Panc1 (cell line): ENCODE data around the gene TBC1D7. TPM values are rescaled to one million over a fixed set of nuclear protein-coding genes. Genes with fewer than 3 reads are reported as not detected.

Source experiments
- ATAC-seq: fragments of 200-7000 bp; cut with Tn5 transposase; 2 replicates; pipeline ENCODE4 v1.9.1; 2020; ENCODE audit warnings: mild to moderate bottlenecking, moderate library complexity
- BruUV-seq: library from RNA; stranded (reverse); fragments of 400-500 nt; replicated peaks from 2 replicates; lab custom pipeline; 2021; lab: Mats Ljungman, UMichigan
- CTCF ChIA-PET: fragments of 300-600 bp; sonication (Branson Sonifier 250); formaldehyde crosslinking; loops from one replicate; lab custom pipeline; 2022; ENCODE audit warnings: antibody characterized with exemption; lab: Charles Lee
- POLR2A ChIA-PET: fragments of 300-600 bp; sonication (Branson Sonifier 250); formaldehyde crosslinking; loops from one replicate; lab custom pipeline; 2022; ENCODE audit warnings: antibody characterized with exemption; lab: Charles Lee
- DNase-seq: peaks from one replicate; pipeline ENCODE4 v3.0.0-alpha.2; 2010; ENCODE audit warnings: low read depth, low spot score
- H3K27ac ChIP-seq: 2 replicates; pipeline ENCODE4 v1.5.1; 2011; ENCODE audit warnings: mild to moderate bottlenecking, low read length, inconsistent platforms
- H3K27me3 ChIP-seq: fragments of 200-500 bp; sonication (Bioruptor generic); 2 replicates; pipeline ENCODE4 v1.6.0; 2014; ENCODE audit warnings: low read length, inconsistent platforms; ENCODE audit not compliant: control insufficient read depth, insufficient read depth
- H3K36me3 ChIP-seq: fragments of 200-500 bp; sonication (Bioruptor generic); 2 replicates; pipeline ENCODE4 v1.5.1; 2014; ENCODE audit warnings: inconsistent platforms, mild to moderate bottlenecking, low read length, moderate library complexity; ENCODE audit not compliant: control insufficient read depth, insufficient read depth
- H3K4me1 ChIP-seq: 2 replicates; pipeline ENCODE4 v1.5.1; 2011; ENCODE audit warnings: inconsistent platforms, mild to moderate bottlenecking, low read length, moderate library complexity; ENCODE audit not compliant: control insufficient read depth, insufficient read depth
- H3K4me3 ChIP-seq, 2 experiments: 2 replicates each; pipeline ENCODE4 v1.5.1; 2011 to 2012; ENCODE audit warnings: low read depth in 2 of 2, low read length in 2 of 2, mild to moderate bottlenecking in 2 of 2, inconsistent platforms in 1 of 2, moderate library complexity in 1 of 2
- H3K9me3 ChIP-seq: fragments of 200-500 bp; sonication (Bioruptor generic); 2 replicates; pipeline ENCODE4 v1.5.1; 2014; ENCODE audit warnings: low read depth, mild to moderate bottlenecking, inconsistent platforms, low read length, moderate library complexity; ENCODE audit not compliant: control insufficient read depth, insufficient read depth
- POLR2AphosphoS5 ChIP-seq: IDR thresholded peaks from 2 replicates; pipeline ENCODE4 v1.6.1; 2012; ENCODE audit warnings: mild to moderate bottlenecking, low read depth, low read length, moderate library complexity
- SIN3A ChIP-seq: IDR thresholded peaks from 2 replicates; pipeline ENCODE4 v1.6.1; 2012; ENCODE audit warnings: low read depth, mild to moderate bottlenecking, low read length, moderate library complexity, borderline replicate concordance; ENCODE audit not compliant: insufficient read depth
- TCF7L2 ChIP-seq: IDR thresholded peaks from 2 replicates; pipeline ENCODE4 v1.6.1; 2011; ENCODE audit warnings: mild to moderate bottlenecking, low read depth, low read length, inconsistent platforms
- in situ Hi-C: cut with HindIII; loops from 2 replicates; pipeline ENCODE4 v1.10.0; 2016; ENCODE audit warnings: low sequenced_read_pairs, low pct_unique_long_range_greater_than_20kb
- intact Hi-C: fragments of 100-400 bp; cut with micrococcal nuclease; formaldehyde crosslinking; loops from one replicate; pipeline ENCODE4 v1.10.0; 2022; ENCODE audit not compliant: unreplicated experiment
- total RNA-seq: library from RNA; stranded (reverse); gene quantifications from one replicate; pipeline ENCODE4 v1.2.1, GENCODE V29; 2021; ENCODE audit not compliant: unreplicated experiment
- TF ChIP-seq, protein P1 (sequence below), 2 experiments: IDR thresholded peaks; 2 replicates each; pipeline ENCODE4 v1.6.1; 2011 to 2012; ENCODE audit warnings: low read depth in 2 of 2, control low read depth in 1 of 2, low read length in 1 of 2, mild to moderate bottlenecking in 1 of 2, moderate library complexity in 1 of 2; ENCODE audit not compliant: insufficient read depth in 1 of 2
- TF ChIP-seq, protein P2 (sequence below): fragments of 450-650 bp; IDR thresholded peaks from 2 replicates; pipeline ENCODE4 v1.5.1; 2017; ENCODE audit warnings: mild to moderate bottlenecking

The TBC1D7 gene
- total RNA-seq, 1 experiment from 2014 or later: 27.0 TPM

DNA sequence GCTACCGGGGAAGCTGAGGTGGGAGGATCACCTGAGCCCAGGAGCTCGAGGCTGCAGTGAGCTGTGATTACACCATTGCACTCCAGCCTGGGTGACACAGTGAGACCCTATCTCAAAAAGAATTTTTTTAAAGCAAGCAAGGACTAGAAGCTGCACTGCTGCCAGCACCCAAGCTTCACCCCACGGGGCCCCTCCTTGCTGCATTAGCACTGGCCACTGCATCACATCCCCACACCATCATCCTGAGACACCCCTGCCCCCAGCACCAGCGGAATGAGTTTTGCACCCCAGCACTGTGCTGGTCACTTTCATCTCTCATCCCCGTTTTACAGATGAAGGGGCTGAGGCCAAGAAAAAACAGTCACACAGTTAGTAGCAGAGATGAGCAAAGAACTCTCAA, 30.9 kb downstream of the TBC1D7 start:
- in situ Hi-C loops: no loop called here
- TF ChIP-seq, protein P1, sequence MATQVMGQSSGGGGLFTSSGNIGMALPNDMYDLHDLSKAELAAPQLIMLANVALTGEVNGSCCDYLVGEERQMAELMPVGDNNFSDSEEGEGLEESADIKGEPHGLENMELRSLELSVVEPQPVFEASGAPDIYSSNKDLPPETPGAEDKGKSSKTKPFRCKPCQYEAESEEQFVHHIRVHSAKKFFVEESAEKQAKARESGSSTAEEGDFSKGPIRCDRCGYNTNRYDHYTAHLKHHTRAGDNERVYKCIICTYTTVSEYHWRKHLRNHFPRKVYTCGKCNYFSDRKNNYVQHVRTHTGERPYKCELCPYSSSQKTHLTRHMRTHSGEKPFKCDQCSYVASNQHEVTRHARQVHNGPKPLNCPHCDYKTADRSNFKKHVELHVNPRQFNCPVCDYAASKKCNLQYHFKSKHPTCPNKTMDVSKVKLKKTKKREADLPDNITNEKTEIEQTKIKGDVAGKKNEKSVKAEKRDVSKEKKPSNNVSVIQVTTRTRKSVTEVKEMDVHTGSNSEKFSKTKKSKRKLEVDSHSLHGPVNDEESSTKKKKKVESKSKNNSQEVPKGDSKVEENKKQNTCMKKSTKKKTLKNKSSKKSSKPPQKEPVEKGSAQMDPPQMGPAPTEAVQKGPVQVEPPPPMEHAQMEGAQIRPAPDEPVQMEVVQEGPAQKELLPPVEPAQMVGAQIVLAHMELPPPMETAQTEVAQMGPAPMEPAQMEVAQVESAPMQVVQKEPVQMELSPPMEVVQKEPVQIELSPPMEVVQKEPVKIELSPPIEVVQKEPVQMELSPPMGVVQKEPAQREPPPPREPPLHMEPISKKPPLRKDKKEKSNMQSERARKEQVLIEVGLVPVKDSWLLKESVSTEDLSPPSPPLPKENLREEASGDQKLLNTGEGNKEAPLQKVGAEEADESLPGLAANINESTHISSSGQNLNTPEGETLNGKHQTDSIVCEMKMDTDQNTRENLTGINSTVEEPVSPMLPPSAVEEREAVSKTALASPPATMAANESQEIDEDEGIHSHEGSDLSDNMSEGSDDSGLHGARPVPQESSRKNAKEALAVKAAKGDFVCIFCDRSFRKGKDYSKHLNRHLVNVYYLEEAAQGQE (IDR thresholded peaks at IDR 0.05; ENCODE audit: insufficient read depth in 1 of 2, low read depth in 2 of 2, low read length in 1 of 2): no peak
- TF ChIP-seq, protein P2, sequence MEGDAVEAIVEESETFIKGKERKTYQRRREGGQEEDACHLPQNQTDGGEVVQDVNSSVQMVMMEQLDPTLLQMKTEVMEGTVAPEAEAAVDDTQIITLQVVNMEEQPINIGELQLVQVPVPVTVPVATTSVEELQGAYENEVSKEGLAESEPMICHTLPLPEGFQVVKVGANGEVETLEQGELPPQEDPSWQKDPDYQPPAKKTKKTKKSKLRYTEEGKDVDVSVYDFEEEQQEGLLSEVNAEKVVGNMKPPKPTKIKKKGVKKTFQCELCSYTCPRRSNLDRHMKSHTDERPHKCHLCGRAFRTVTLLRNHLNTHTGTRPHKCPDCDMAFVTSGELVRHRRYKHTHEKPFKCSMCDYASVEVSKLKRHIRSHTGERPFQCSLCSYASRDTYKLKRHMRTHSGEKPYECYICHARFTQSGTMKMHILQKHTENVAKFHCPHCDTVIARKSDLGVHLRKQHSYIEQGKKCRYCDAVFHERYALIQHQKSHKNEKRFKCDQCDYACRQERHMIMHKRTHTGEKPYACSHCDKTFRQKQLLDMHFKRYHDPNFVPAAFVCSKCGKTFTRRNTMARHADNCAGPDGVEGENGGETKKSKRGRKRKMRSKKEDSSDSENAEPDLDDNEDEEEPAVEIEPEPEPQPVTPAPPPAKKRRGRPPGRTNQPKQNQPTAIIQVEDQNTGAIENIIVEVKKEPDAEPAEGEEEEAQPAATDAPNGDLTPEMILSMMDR: no peak
- TF ChIP-seq POLR2AphosphoS5 (no peak), TCF7L2 (no peak)
- ChIA-PET POLR2A (no interaction called here), CTCF (no interaction called here)
- Histone ChIP-seq H3K9me3 (no peaks in the 10 kb centered on the region), H3K4me1 (no peaks in the 10 kb centered on the region), H3K4me3 (no peak overlapping the region), H3K27me3 (no peaks in the 10 kb centered on the region), H3K27ac (no peak overlapping the region), H3K36me3 (no peaks in the 10 kb centered on the region)
- DNase-seq (no peak), ATAC-seq (no peak)
- intact Hi-C loops: no loop called here
- BruUV-seq: no TSS peak

DNA sequence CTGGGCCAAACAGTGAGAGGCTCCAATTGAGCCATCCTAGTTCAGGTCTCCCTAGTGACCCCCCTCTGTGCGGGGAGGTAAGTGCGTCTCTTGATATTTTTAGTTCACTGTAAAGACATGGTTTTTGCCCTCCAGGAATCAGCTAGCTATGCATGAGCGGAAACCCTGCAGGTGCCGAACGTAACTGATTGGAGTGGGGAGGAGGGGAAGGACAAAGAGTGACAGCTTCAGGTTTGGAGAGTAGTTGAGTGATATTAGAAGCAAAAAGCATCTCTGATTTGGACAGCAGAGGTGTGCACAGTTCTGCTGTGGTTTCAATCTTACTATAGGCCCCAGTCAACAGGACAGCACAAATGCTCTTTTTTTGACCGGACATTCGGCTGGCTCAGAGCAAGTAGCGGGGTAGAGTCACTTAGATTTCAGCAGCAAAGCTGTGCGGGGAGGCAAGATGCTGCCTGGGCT, 31.8 kb downstream of the TBC1D7 start:
- TF ChIP-seq, protein P1 (IDR thresholded peaks at IDR 0.05; ENCODE audit: insufficient read depth in 1 of 2, low read depth in 2 of 2, low read length in 1 of 2): no peak
- TF ChIP-seq, protein P2: no peak
- TF ChIP-seq SIN3A: no peak
- CTCF ChIA-PET: no interaction called here
- Histone ChIP-seq H3K27me3 (no peaks in the 10 kb centered on the region), H3K36me3 (no peaks in the 10 kb centered on the region), H3K4me3 (no peak overlapping the region), H3K27ac (no peak overlapping the region), H3K9me3 (no peaks in the 10 kb centered on the region), H3K4me1 (no peaks in the 10 kb centered on the region)
- DNase-seq (no peak), ATAC-seq (no peak)
- POLR2A ChIA-PET: interaction anchor here (0.5 kb wide), 1 partner anchor 367 kb away, joined by 5 read pairs; no protein-coding TSS in a partner anchor
- BruUV-seq: no TSS peak
- intact Hi-C loops (no loop called here), in situ Hi-C loops (no loop called here)
